CD14-positive monocyte (primary cell): ENCODE data around the gene BEND7. TPM values are rescaled to one million over a fixed set of nuclear protein-coding genes. Genes with fewer than 3 reads are reported as not detected.

ENCODE experiments used
- DNase-seq, 3 donors: peaks; one replicate each; pipeline ENCODE4 v3.0.0-alpha.2; 2011 to 2022
- H2AFZ ChIP-seq: 2 replicates; pipeline ENCODE4 v1.6.0; 2012; ENCODE audit warnings: mild to moderate bottlenecking, low read depth, low read length, inconsistent platforms; ENCODE audit not compliant: insufficient read depth, poor library complexity, severe bottlenecking
- H3K27ac ChIP-seq, 2 donors: 1 replicate in 1 of 2; 2 replicates in 1 of 2; pipeline ENCODE4 v1.5.1; 2012 to 2013; ENCODE audit warnings: low read length in 2 of 2, control low read depth in 1 of 2, inconsistent platforms in 1 of 2, low read depth in 1 of 2, mild to moderate bottlenecking in 1 of 2
- H3K27me3 ChIP-seq, 2 donors: one replicate each; pipeline versions ENCODE4 v1.6.0 to v1.6.1; 2011 to 2013; ENCODE audit warnings: low read length in 2 of 2; ENCODE audit not compliant: control insufficient read depth in 2 of 2, insufficient read depth in 2 of 2
- H3K36me3 ChIP-seq, 2 donors: replicated peaks in 1 of 2; 1 replicate in 1 of 2; 2 replicates in 1 of 2; pipeline versions ENCODE4 v1.5.1 to v1.6.1; 2012 to 2013; ENCODE audit warnings: low read length in 2 of 2, control low read depth in 1 of 2, inconsistent platforms in 1 of 2, mild to moderate bottlenecking in 1 of 2; ENCODE audit not compliant: insufficient read depth in 2 of 2, control insufficient read depth in 1 of 2
- H3K4me1 ChIP-seq, 2 donors: 1 replicate in 1 of 2; 2 replicates in 1 of 2; pipeline versions ENCODE4 v1.5.1 to v1.6.1; 2012 to 2013; ENCODE audit warnings: low read length in 2 of 2, control low read depth in 1 of 2, inconsistent platforms in 1 of 2, mild to moderate bottlenecking in 1 of 2, moderate library complexity in 1 of 2; ENCODE audit not compliant: insufficient read depth in 2 of 2, control insufficient read depth in 1 of 2
- H3K4me2 ChIP-seq: replicated peaks from 2 replicates; pipeline ENCODE3; 2012; ENCODE audit warnings: low read length, moderate library complexity, mild to moderate bottlenecking; ENCODE audit not compliant: poor library complexity, severe bottlenecking; ENCODE audit errors: extremely low read depth
- H3K4me3 ChIP-seq, 3 experiments: fragments of 200-600 bp in 1 of 3; sonication (generic) in 1 of 3; replicated peaks in 1 of 3; 1 replicate in 2 of 3; 2 replicates in 1 of 3; pipeline ENCODE4 v1.5.1; 2011 to 2013; ENCODE audit warnings: low read length in 3 of 3, mild to moderate bottlenecking in 3 of 3, control low read depth in 2 of 3, low read depth in 2 of 3, inconsistent platforms in 1 of 3, moderate library complexity in 1 of 3
- H3K79me2 ChIP-seq: 2 replicates; pipeline ENCODE4 v1.6.0; 2012; ENCODE audit warnings: mild to moderate bottlenecking, control low read depth, inconsistent platforms, low read length, moderate library complexity; ENCODE audit not compliant: insufficient read depth
- H3K9ac ChIP-seq: 2 replicates; pipeline ENCODE4 v1.6.0; 2017; ENCODE audit warnings: low read length, mild to moderate bottlenecking; ENCODE audit not compliant: insufficient read depth, poor library complexity, severe bottlenecking
- H3K9me3 ChIP-seq, 2 donors: replicated peaks in 1 of 2; 1 replicate in 1 of 2; 2 replicates in 1 of 2; pipeline versions ENCODE4 v1.5.1 to v1.6.1; 2012 to 2013; ENCODE audit warnings: low read length in 2 of 2, control low read depth in 1 of 2; ENCODE audit not compliant: control insufficient read depth in 1 of 2, insufficient read depth in 1 of 2
- H4K20me1 ChIP-seq: 2 replicates; pipeline ENCODE4 v1.6.0; 2012; ENCODE audit warnings: mild to moderate bottlenecking, low read length, control low read depth, moderate library complexity; ENCODE audit not compliant: insufficient read depth
- H3K27ac Mint-ChIP-seq, 7 donors: one replicate each; pipeline ENCODE4 v1.8.0; 2020; ENCODE audit warnings: mild to moderate bottlenecking in 7 of 7, mixed read lengths in 7 of 7, moderate library complexity in 6 of 7, inconsistent platforms in 2 of 7
- H3K27me3 Mint-ChIP-seq, 3 donors: one replicate each; pipeline ENCODE4 v1.8.0; 2021 to 2022; ENCODE audit warnings: low read depth in 3 of 3, mild to moderate bottlenecking in 3 of 3, mixed read lengths in 3 of 3, moderate library complexity in 3 of 3, inconsistent platforms in 1 of 3
- H3K36me3 Mint-ChIP-seq, 2 donors: one replicate each; pipeline ENCODE4 v1.8.0; 2020; ENCODE audit warnings: mixed read lengths in 2 of 2, inconsistent platforms in 1 of 2, mild to moderate bottlenecking in 1 of 2
- H3K4me1 Mint-ChIP-seq: one replicate; pipeline ENCODE4 v1.8.0; 2020; ENCODE audit warnings: mild to moderate bottlenecking, mixed read lengths
- H3K4me3 Mint-ChIP-seq, 2 donors: one replicate each; pipeline ENCODE4 v1.8.0; 2020; ENCODE audit warnings: mild to moderate bottlenecking in 2 of 2, mixed read lengths in 2 of 2, moderate library complexity in 1 of 2
- H3K9me3 Mint-ChIP-seq, 7 donors: one replicate each; pipeline ENCODE4 v1.8.0; 2020 to 2022; ENCODE audit warnings: mixed read lengths in 7 of 7, mild to moderate bottlenecking in 6 of 7, moderate library complexity in 6 of 7, inconsistent platforms in 2 of 7
- CTCF ChIP-seq: fragments of 200-600 bp; IDR thresholded peaks from one replicate; pipeline ENCODE4 v1.8.0; 2022; ENCODE audit warnings: antibody characterized with exemption, mild to moderate bottlenecking
- WGBS: methylation state at CpG from one replicate; pipeline ENCODE4 v1.1.5; 2013; ENCODE audit warnings: missing lambda C conversion rate; ENCODE audit not compliant: insufficient coverage; 5-methylcytosine and 5-hydroxymethylcytosine counted together
- intact Hi-C, 2 donors: fragments of 100-400 bp; cut with micrococcal nuclease; formaldehyde crosslinking; loops; one replicate each; pipeline versions ENCODE4 v1.15.0 to v1.15.1; 2023
- polyA plus RNA-seq, 3 donors: library from polyadenylated mRNA; depleted of rRNA in 1 of 3; unstranded in 2 of 3; stranded (reverse) in 1 of 3; fragments of 300-500 nt in 2 of 3; fragments of >200 nt in 1 of 3; fragmentation: Illumina TruSeq in 2 of 3; gene quantifications; 1 replicate in 2 of 3; 2 replicates in 1 of 3; pipeline ENCODE4 v1.2.3, GENCODE V29; 2012 to 2021

The BEND7 gene
- polyA plus RNA-seq, 3 donors = 0.65 TPM; not detected in 2

GRCh38 chr10:13571541-13571940 lies 42.7 kb upstream of the BEND7 start:
- no peak overlapping the region for H2AFZ ChIP-seq
- no peak overlapping the region for H3K9ac ChIP-seq
- no peaks in the 10 kb centered on the region for H3K27me3 ChIP-seq
- H3K9me3 ChIP-seq = no peaks in the 10 kb centered on the region
- TF ChIP-seq CTCF = no peak
- no peak for DNase-seq
- H3K4me1 ChIP-seq = peaks cover 15 to 23% of the 10 kb centered on the region in 2 donors
- no peak overlapping the region for H3K4me3 Mint-ChIP-seq
- 100% methylated on average over 2 of the region's 5 CpGs for WGBS
- intact Hi-C loops = no loop called here
- no peaks in the 10 kb centered on the region for H3K36me3 Mint-ChIP-seq
- no peak overlapping the region for H3K27ac ChIP-seq
- peaks cover 0 to 9% (median 4%) of the 10 kb centered on the region in 7 donors for H3K9me3 Mint-ChIP-seq
- peaks cover 18% of the 10 kb centered on the region for H3K4me1 Mint-ChIP-seq
- H3K36me3 ChIP-seq = no peaks in the 10 kb centered on the region
- H3K27ac Mint-ChIP-seq = no peak overlapping the region
- H3K27me3 Mint-ChIP-seq = peaks cover 0 to 9% (median 0%) of the 10 kb centered on the region in 3 donors
- H4K20me1 ChIP-seq = no peaks in the 10 kb centered on the region
- no peaks in the 10 kb centered on the region for H3K79me2 ChIP-seq
- no peak overlapping the region for H3K4me2 ChIP-seq
- H3K4me3 ChIP-seq = no peak overlapping the region

GRCh38 chr10:13567030-13567429 lies 38.2 kb upstream of the BEND7 start:
- peaks cover 0 to 15% (median 5%) of the 10 kb centered on the region in 7 donors for H3K9me3 Mint-ChIP-seq
- peak overlapping the region in 1 of 3 experiments; percentile 35 for H3K4me3 ChIP-seq
- peak; percentile 73 to 91 (median 84) for DNase-seq
- H3K9me3 ChIP-seq = no peaks in the 10 kb centered on the region
- TF ChIP-seq CTCF = no peak
- H2AFZ ChIP-seq = no peak overlapping the region
- peak overlapping the region; percentile 82 to 98 (median 96) for H3K27ac Mint-ChIP-seq
- intact Hi-C loops = no loop called here
- H3K9ac ChIP-seq = no peak overlapping the region
- no peaks in the 10 kb centered on the region for H3K36me3 ChIP-seq
- peaks cover 0 to 2% of the 10 kb centered on the region in 2 donors for H3K36me3 Mint-ChIP-seq
- H3K79me2 ChIP-seq = no peaks in the 10 kb centered on the region
- H3K4me1 Mint-ChIP-seq = peaks cover 22% of the 10 kb centered on the region
- H3K4me3 Mint-ChIP-seq = no peak overlapping the region
- no CpG with 5 or more reads among the region's 1 CpG for WGBS
- peaks cover 23 to 28% of the 10 kb centered on the region in 2 donors for H3K4me1 ChIP-seq
- peak overlapping the region; percentile 25 to 78 for H3K27ac ChIP-seq
- peaks cover 0 to 2% (median 1%) of the 10 kb centered on the region in 3 donors for H3K27me3 Mint-ChIP-seq
- H3K27me3 ChIP-seq = no peaks in the 10 kb centered on the region
- peak overlapping the region; percentile 44 for H3K4me2 ChIP-seq
- H4K20me1 ChIP-seq = no peaks in the 10 kb centered on the region
